Liver (tissue), 3 donors: ENCODE data around the gene ADCY9.

Experiments used
- ATF3 ChIP-seq: IDR thresholded peaks from 2 replicates; pipeline ENCODE4 v1.6.1; 2016; ENCODE audit warnings: antibody characterized with exemption
- CTCF ChIP-seq: fragments of 150-350 bp; IDR thresholded peaks from 2 replicates; pipeline ENCODE4 v1.5.1; 2017; ENCODE audit warnings: improper control_type of control experiment, low read depth, low read length; ENCODE audit not compliant: missing input control
- EGR1 ChIP-seq, 2 donors: IDR thresholded peaks; 2 replicates each; pipeline ENCODE4 v1.6.1; 2016 to 2018; ENCODE audit warnings: antibody characterized with exemption in 2 of 2, low read depth in 2 of 2
- FOXA1 ChIP-seq: IDR thresholded peaks from 2 replicates; pipeline ENCODE4 v1.6.1; 2016; ENCODE audit warnings: antibody characterized with exemption
- GABPA ChIP-seq, 2 donors: IDR thresholded peaks in 1 of 2; conservative IDR thresholded peaks in 1 of 2; 2 replicates each; pipeline ENCODE4 v1.6.1; 2016; ENCODE audit warnings: antibody characterized with exemption in 2 of 2, mild to moderate bottlenecking in 1 of 2, moderate library complexity in 1 of 2
- HNF4A ChIP-seq, 2 donors: conservative IDR thresholded peaks; 2 replicates each; pipeline ENCODE4 v1.6.1; 2016; ENCODE audit warnings: antibody characterized with exemption in 2 of 2, mild to moderate bottlenecking in 2 of 2
- MAX ChIP-seq: IDR thresholded peaks from 2 replicates; pipeline ENCODE4 v1.6.1; 2016; ENCODE audit warnings: antibody characterized with exemption
- RAD21 ChIP-seq, 2 donors: IDR thresholded peaks; 2 replicates each; pipeline ENCODE4 v1.6.1; 2016; ENCODE audit warnings: antibody characterized with exemption in 2 of 2, mild to moderate bottlenecking in 2 of 2
- REST ChIP-seq: IDR thresholded peaks from 2 replicates; pipeline ENCODE4 v1.6.1; 2016; ENCODE audit warnings: antibody characterized with exemption, mild to moderate bottlenecking
- RXRA ChIP-seq, 2 donors: IDR thresholded peaks; 2 replicates each; pipeline ENCODE4 v1.6.1; 2017 to 2018; ENCODE audit warnings: antibody characterized with exemption in 2 of 2, mild to moderate bottlenecking in 1 of 2
- SP1 ChIP-seq: IDR thresholded peaks from 2 replicates; pipeline ENCODE4 v1.6.1; 2018; ENCODE audit warnings: antibody characterized with exemption, mild to moderate bottlenecking
- TAF1 ChIP-seq: conservative IDR thresholded peaks from 2 replicates; pipeline ENCODE4 v1.6.1; 2016; ENCODE audit warnings: antibody characterized with exemption, mild to moderate bottlenecking
- donor health status: healthy.
- donor health status: healthy.

GRCh38 chr16:4110065-4110464 is 6.2 kb downstream of the ADCY9 start:
- TF ChIP-seq CTCF = no peak
- TF ChIP-seq TAF1 = no peak
- TF ChIP-seq GABPA (IDR thresholded peaks at IDR 0.05 in 1 of 2, conservative IDR thresholded peaks at IDR 0.05 in 1 of 2) = no peak
- no peak for TF ChIP-seq REST
- TF ChIP-seq SP1 = no peak
- TF ChIP-seq MAX = no peak
- no peak for TF ChIP-seq ATF3
- TF ChIP-seq HNF4A (conservative IDR thresholded peaks at IDR 0.05) = no peak
- no peak for TF ChIP-seq FOXA1
- TF ChIP-seq EGR1 (IDR thresholded peaks at IDR 0.05; ENCODE audit: low read depth in 2 of 2) = no peak
- TF ChIP-seq RAD21 (IDR thresholded peaks at IDR 0.05) = no peak
- no peak for TF ChIP-seq RXRA (IDR thresholded peaks at IDR 0.05)
